Measurements from ENCODE around the gene TRIOBP. TPM values are rescaled to one million over a fixed set of nuclear protein-coding genes. Genes with fewer than 3 reads are reported as not detected.

TRIOBP gene
- total and polyA plus RNA-seq, 2 donors (not counting 3 experiments of a cell fraction or from before 2014, with no cell fraction given): 60.6 to 104 TPM

- peaks cover 0 to 3% of the 10 kb centered on the region in 2 experiments for H3K36me3 ChIP-seq (ENCODE audit: control insufficient read depth in 2 of 2, extremely low read depth in 1 of 2, insufficient read depth in 2 of 2, low read length in 2 of 2)
- H3K27me3 ChIP-seq (ENCODE audit: control insufficient read depth in 2 of 2, insufficient read depth in 2 of 2, low read length in 2 of 2): no peaks in the 10 kb centered on the region
- H3K4me2 ChIP-seq (ENCODE audit: insufficient read depth, low read length): peak overlapping the region; percentile 84
- H3K79me2 ChIP-seq (ENCODE audit: control insufficient read depth, insufficient read depth, low read length): peaks cover 53% of the 10 kb centered on the region
- ChIA-PET CTCF (no interaction called here), POLR2A (no interaction called here)
- H3K4me1 ChIP-seq (ENCODE audit: control insufficient read depth, extremely low read depth, insufficient read depth, low read length): peaks cover 55% of the 10 kb centered on the region
- intact Hi-C loops (cut with micrococcal nuclease): loop anchor here (1.0 to 5.0 kb wide), 3 partner anchors 50 to 139 kb away; partner anchors contain the start of genes GCAT and GGA1
- H3K27ac ChIP-seq (ENCODE audit: insufficient read depth, low read depth, low read length): peak overlapping the region; percentile 89
- peak; percentile 21 for DNase-seq (ENCODE audit: low read depth, low spot score)
- no peaks in the 10 kb centered on the region for H4K20me1 ChIP-seq (replicated peaks; ENCODE audit: control insufficient read depth, extremely low read depth, insufficient read depth, low read length)
- no peaks in the 10 kb centered on the region for H3K9me3 ChIP-seq (replicated peaks; ENCODE audit: control insufficient read depth, insufficient read depth, low read length)
- no peaks in the 10 kb centered on the region for H3K9me1 ChIP-seq (replicated peaks; ENCODE audit: control insufficient read depth, extremely low read depth, insufficient read depth, low read length)
- peak overlapping the region; percentile 63 to 82 (median 77) for H3K4me3 ChIP-seq (replicated peaks in 1 of 3; ENCODE audit: insufficient read depth in 1 of 3, low read depth in 1 of 3, low read length in 3 of 3)
- H2AFZ ChIP-seq (ENCODE audit: low read depth, low read length): no peak overlapping the region
- TF ChIP-seq POLR2AphosphoS5 (IDR thresholded peaks at IDR 0.05; ENCODE audit: insufficient read depth, low read depth, low read length) (no peak), GATA2 (IDR thresholded peaks at IDR 0.05; ENCODE audit: insufficient read depth, insufficient read length, low read depth, low read length) (no peak), MAX (IDR thresholded peaks at IDR 0.05; ENCODE audit: insufficient read depth, insufficient read length) (no peak), EZH2 (IDR thresholded peaks at IDR 0.05; ENCODE audit: borderline replicate concordance, low read depth, low read length, severe bottlenecking) (no peak), FOS (IDR thresholded peaks at IDR 0.05; ENCODE audit: borderline replicate concordance, insufficient read depth, low read length) (no peak), POLR2A (IDR thresholded peaks at IDR 0.05; ENCODE audit: low read depth, low read length) (no peak), MYC (IDR thresholded peaks at IDR 0.05; ENCODE audit: low read depth, low read length) (no peak), CTCF (IDR thresholded peaks at IDR 0.05; ENCODE audit: extremely low read depth in 1 of 2, insufficient read depth in 1 of 2, low read depth in 1 of 2, low read length in 2 of 2) (no peak), JUN (IDR thresholded peaks at IDR 0.05; ENCODE audit: borderline replicate concordance, insufficient read depth, insufficient read length, low read depth) (no peak)
- BruUV-seq (replicated peaks): no TSS peak
- FAIRE-seq: peak; percentile 18
- dilution Hi-C loops (cut with MboI; ENCODE audit: extremely low pct_ligation_motif_present, low sequenced_read_pairs): no loop called here
- peak overlapping the region; percentile 92 for H3K9ac ChIP-seq (replicated peaks; ENCODE audit: extremely low read depth, insufficient read depth, low read length)
These were observed 49.7 kb downstream of the TRIOBP start for GRCh38 chr22:37746366-37747079.

Data from endothelial cell of umbilical vein (primary cell).